CD4-positive, alpha-beta memory T cell (primary cell): ENCODE data around the gene NKAIN2. TPM values are rescaled to one million over a fixed set of nuclear protein-coding genes. Genes with fewer than 3 reads are reported as not detected.

ENCODE experiments used
- CTCF ChIA-PET: fragments of 350-600 bp; sonication (Branson Sonifier 250); formaldehyde crosslinking; loops from one replicate; lab custom pipeline; 2021; ENCODE audit warnings: inconsistent platforms; ENCODE audit not compliant: partially characterized antibody; lab: Charles Lee
- POLR2A ChIA-PET: fragments of 350-600 bp; sonication (Branson Sonifier 250); formaldehyde crosslinking; loops from one replicate; lab custom pipeline; 2021; ENCODE audit not compliant: partially characterized antibody; lab: Charles Lee
- DNase-seq, 5 donors: peaks; one replicate each; pipeline versions ENCODE4 v3.0.0 to v3.0.0-alpha.2; 2020 to 2022; ENCODE audit warnings: mixed read lengths in 1 of 5
- H3K27ac ChIP-seq: one replicate; pipeline ENCODE4 v1.7.0; 2013; ENCODE audit warnings: low read depth, low read length
- H3K27me3 ChIP-seq: 2 replicates; pipeline ENCODE4 v1.7.0; 2013; ENCODE audit warnings: mild to moderate bottlenecking, low read length, moderate library complexity; ENCODE audit not compliant: insufficient read depth
- H3K36me3 ChIP-seq: 2 replicates; pipeline ENCODE4 v1.7.0; 2013; ENCODE audit warnings: mild to moderate bottlenecking, low read length, moderate library complexity; ENCODE audit not compliant: insufficient read depth
- H3K4me1 ChIP-seq: 2 replicates; pipeline ENCODE4 v1.7.0; 2013; ENCODE audit warnings: mild to moderate bottlenecking, low read length, moderate library complexity; ENCODE audit not compliant: insufficient read depth
- H3K4me3 ChIP-seq, 2 donors: one replicate each; pipeline ENCODE4 v1.7.0; 2013; ENCODE audit warnings: low read length in 2 of 2, mild to moderate bottlenecking in 1 of 2
- H3K9me3 ChIP-seq, 2 donors: one replicate each; pipeline ENCODE4 v1.7.0; 2013; ENCODE audit warnings: low read length in 2 of 2, control low read depth in 1 of 2; ENCODE audit not compliant: control insufficient read depth in 1 of 2
- H3K27ac Mint-ChIP-seq, 7 donors: one replicate each; pipeline ENCODE4 v1.8.0; 2020 to 2021; ENCODE audit warnings: mixed read lengths in 7 of 7, mild to moderate bottlenecking in 6 of 7, inconsistent platforms in 3 of 7, moderate library complexity in 3 of 7
- H3K27me3 Mint-ChIP-seq, 2 donors: one replicate each; pipeline ENCODE4 v1.8.0; 2020 to 2021; ENCODE audit warnings: mixed read lengths in 2 of 2
- H3K36me3 Mint-ChIP-seq, 2 donors: one replicate each; pipeline ENCODE4 v1.8.0; 2020 to 2021; ENCODE audit warnings: mixed read lengths in 2 of 2, inconsistent platforms in 1 of 2, mild to moderate bottlenecking in 1 of 2
- H3K4me1 Mint-ChIP-seq, 4 donors: one replicate each; pipeline ENCODE4 v1.8.0; 2020 to 2021; ENCODE audit warnings: mixed read lengths in 4 of 4, mild to moderate bottlenecking in 1 of 4
- H3K4me3 Mint-ChIP-seq, 8 donors: one replicate each; pipeline ENCODE4 v1.8.0; 2020 to 2021; ENCODE audit warnings: mixed read lengths in 8 of 8, mild to moderate bottlenecking in 7 of 8, moderate library complexity in 6 of 8, inconsistent platforms in 3 of 8
- H3K9me3 Mint-ChIP-seq, 8 donors: one replicate each; pipeline ENCODE4 v1.8.0; 2020 to 2021; ENCODE audit warnings: mixed read lengths in 8 of 8, mild to moderate bottlenecking in 5 of 8, inconsistent platforms in 3 of 8, moderate library complexity in 1 of 8
- intact Hi-C: fragments of 100-400 bp; cut with micrococcal nuclease; formaldehyde crosslinking; loops from one replicate; pipeline ENCODE4 v1.15.1; 2023
- polyA plus RNA-seq, 2 donors: library from polyadenylated mRNA; unstranded; fragments of 300-500 nt; fragmentation: Illumina TruSeq; gene quantifications; one replicate each; pipeline ENCODE4 v1.2.3, GENCODE V29; 2021
- total RNA-seq, 2 experiments: library from RNA; stranded (reverse); gene quantifications; one replicate each; pipeline ENCODE4 v1.2.3, GENCODE V29; 2021

The NKAIN2 gene
- total and polyA plus RNA-seq, 4 experiments from 2014 or later, result not detected

GRCh38 chr6:124798942-124799496, 995.4 kb downstream of the NKAIN2 start:
- no peaks in the 10 kb centered on the region for H3K36me3 Mint-ChIP-seq
- peaks cover 0 to 2% (median 0%) of the 10 kb centered on the region in 8 donors for H3K9me3 Mint-ChIP-seq
- Histone ChIP-seq H3K4me3 (no peak overlapping the region), H3K36me3 (no peaks in the 10 kb centered on the region), H3K9me3 (no peaks in the 10 kb centered on the region), H3K27ac (no peak overlapping the region), H3K27me3 (no peaks in the 10 kb centered on the region), H3K4me1 (no peaks in the 10 kb centered on the region)
- DNase-seq, result no peak
- no peak overlapping the region for H3K4me3 Mint-ChIP-seq
- peaks cover 0 to 4% of the 10 kb centered on the region in 2 donors for H3K27me3 Mint-ChIP-seq
- H3K27ac Mint-ChIP-seq, result no peak overlapping the region
- ChIA-PET POLR2A (no interaction called here), CTCF (no interaction called here)
- intact Hi-C loops, result no loop called here
- H3K4me1 Mint-ChIP-seq, result no peaks in the 10 kb centered on the region

GRCh38 chr6:124799638-124800037, 996.0 kb downstream of the NKAIN2 start:
- no peaks in the 10 kb centered on the region for H3K36me3 Mint-ChIP-seq
- ChIA-PET CTCF (no interaction called here), POLR2A (no interaction called here)
- H3K36me3 ChIP-seq, result no peaks in the 10 kb centered on the region
- no peak overlapping the region for H3K4me3 ChIP-seq
- intact Hi-C loops, result no loop called here
- H3K9me3 ChIP-seq, result no peaks in the 10 kb centered on the region
- H3K27ac ChIP-seq, result no peak overlapping the region
- peaks cover 0 to 4% of the 10 kb centered on the region in 2 donors for H3K27me3 Mint-ChIP-seq
- no peaks in the 10 kb centered on the region for H3K4me1 ChIP-seq
- H3K4me1 Mint-ChIP-seq, result no peaks in the 10 kb centered on the region
- H3K9me3 Mint-ChIP-seq, result peaks cover 0 to 2% (median 0%) of the 10 kb centered on the region in 8 donors
- no peak for DNase-seq
- H3K27ac Mint-ChIP-seq, result no peak overlapping the region
- H3K27me3 ChIP-seq, result no peaks in the 10 kb centered on the region
- no peak overlapping the region for H3K4me3 Mint-ChIP-seq

GRCh38 chr6:124800222-124800621, 996.6 kb downstream of the NKAIN2 start:
- no peaks in the 10 kb centered on the region for H3K36me3 ChIP-seq
- H3K4me3 ChIP-seq, result no peak overlapping the region
- no peaks in the 10 kb centered on the region for H3K27me3 ChIP-seq
- no peaks in the 10 kb centered on the region for H3K9me3 ChIP-seq
- no peaks in the 10 kb centered on the region for H3K36me3 Mint-ChIP-seq
- H3K4me3 Mint-ChIP-seq, result no peak overlapping the region
- ChIA-PET CTCF (no interaction called here), POLR2A (no interaction called here)
- H3K4me1 Mint-ChIP-seq, result no peaks in the 10 kb centered on the region
- intact Hi-C loops, result no loop called here
- H3K9me3 Mint-ChIP-seq, result peaks cover 0 to 2% (median 0%) of the 10 kb centered on the region in 8 donors
- H3K4me1 ChIP-seq, result no peaks in the 10 kb centered on the region
- no peak overlapping the region for H3K27ac ChIP-seq
- H3K27ac Mint-ChIP-seq, result no peak overlapping the region
- DNase-seq, result no peak
- peaks cover 0 to 4% of the 10 kb centered on the region in 2 donors for H3K27me3 Mint-ChIP-seq

- no peak for DNase-seq
- Histone ChIP-seq H3K36me3 (no peaks in the 10 kb centered on the region), H3K4me3 (no peak overlapping the region), H3K27me3 (no peaks in the 10 kb centered on the region), H3K9me3 (no peaks in the 10 kb centered on the region), H3K4me1 (no peaks in the 10 kb centered on the region), H3K27ac (no peak overlapping the region)
- no peaks in the 10 kb centered on the region for H3K36me3 Mint-ChIP-seq
- ChIA-PET POLR2A (no interaction called here), CTCF (no interaction called here)
- H3K4me3 Mint-ChIP-seq, result no peak overlapping the region
- intact Hi-C loops, result no loop called here
- no peak overlapping the region for H3K27ac Mint-ChIP-seq
- no peaks in the 10 kb centered on the region for H3K9me3 Mint-ChIP-seq
- no peaks in the 10 kb centered on the region for H3K4me1 Mint-ChIP-seq
- H3K27me3 Mint-ChIP-seq, result peaks cover 0 to 1% of the 10 kb centered on the region in 2 donors
Observed at GRCh38 chr6:124812067-124812466, 1008.4 kb downstream of the NKAIN2 start.

- intact Hi-C loops, result no loop called here
- POLR2A ChIA-PET, result no interaction called here
- Mint-ChIP-seq H3K27ac (no peak overlapping the region), H3K9me3 (peaks cover 0 to 3% (median 0%) of the 10 kb centered on the region in 8 donors), H3K27me3 (peaks cover 0 to 2% of the 10 kb centered on the region in 2 donors), H3K36me3 (no peaks in the 10 kb centered on the region), H3K4me1 (peaks cover 0 to 1% (median 0%) of the 10 kb centered on the region in 4 donors), H3K4me3 (no peak overlapping the region)
- no peaks in the 10 kb centered on the region for H3K9me3 ChIP-seq
- no peak overlapping the region for H3K27ac ChIP-seq
- H3K4me3 ChIP-seq, result no peak overlapping the region
- H3K27me3 ChIP-seq, result no peaks in the 10 kb centered on the region
- no peaks in the 10 kb centered on the region for H3K36me3 ChIP-seq
- no peaks in the 10 kb centered on the region for H3K4me1 ChIP-seq
- CTCF ChIA-PET, result no interaction called here
- no peak for DNase-seq
Observed at GRCh38 chr6:124819346-124819745, 1015.7 kb downstream of the NKAIN2 start.

GRCh38 chr6:124822204-124822613, 1018.5 kb downstream of the NKAIN2 start:
- Histone ChIP-seq H3K9me3 (no peaks in the 10 kb centered on the region), H3K4me3 (no peak overlapping the region), H3K27me3 (no peaks in the 10 kb centered on the region), H3K36me3 (no peaks in the 10 kb centered on the region), H3K4me1 (no peaks in the 10 kb centered on the region), H3K27ac (no peak overlapping the region)
- ChIA-PET POLR2A (no interaction called here), CTCF (no interaction called here)
- no peak overlapping the region for H3K4me3 Mint-ChIP-seq
- H3K27ac Mint-ChIP-seq, result no peak overlapping the region
- no peaks in the 10 kb centered on the region for H3K36me3 Mint-ChIP-seq
- peaks cover 0 to 1% (median 0%) of the 10 kb centered on the region in 4 donors for H3K4me1 Mint-ChIP-seq
- H3K27me3 Mint-ChIP-seq, result peaks cover 0 to 2% of the 10 kb centered on the region in 2 donors
- no peak for DNase-seq
- intact Hi-C loops, result no loop called here
- H3K9me3 Mint-ChIP-seq, result peaks cover 0 to 2% (median 0%) of the 10 kb centered on the region in 8 donors

DNA sequence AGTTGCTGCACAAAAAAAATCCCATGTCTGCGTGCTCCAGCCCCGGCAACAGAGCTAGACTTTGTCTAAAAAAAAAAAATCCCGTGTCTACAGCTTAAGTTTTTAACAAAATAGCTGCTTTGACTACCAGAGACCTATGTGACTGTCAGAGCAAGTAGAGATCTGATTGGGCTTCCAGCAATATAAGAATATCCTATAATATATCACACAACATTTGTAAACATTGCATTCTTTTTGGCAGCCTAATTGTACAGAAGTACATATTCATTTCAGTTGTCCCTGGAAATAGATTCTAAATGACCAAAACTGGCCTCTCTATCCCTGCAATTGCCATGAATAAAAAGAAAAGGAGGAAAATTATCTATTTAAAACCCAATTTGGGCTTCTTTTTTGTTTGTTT, 1019.1 kb downstream of the NKAIN2 start:
- Histone ChIP-seq H3K4me1 (no peaks in the 10 kb centered on the region), H3K4me3 (no peak overlapping the region), H3K27ac (no peak overlapping the region), H3K9me3 (no peaks in the 10 kb centered on the region), H3K27me3 (no peaks in the 10 kb centered on the region), H3K36me3 (no peaks in the 10 kb centered on the region)
- Mint-ChIP-seq H3K4me3 (no peak overlapping the region), H3K9me3 (no peaks in the 10 kb centered on the region), H3K27ac (no peak overlapping the region), H3K4me1 (peaks cover 0 to 1% (median 0%) of the 10 kb centered on the region in 4 donors), H3K36me3 (no peaks in the 10 kb centered on the region), H3K27me3 (peaks cover 0 to 2% of the 10 kb centered on the region in 2 donors)
- intact Hi-C loops, result no loop called here
- ChIA-PET CTCF (no interaction called here), POLR2A (no interaction called here)
- no peak for DNase-seq
